ENCODE measurements around the gene GRM8. TPM values are rescaled to one million over a fixed set of nuclear protein-coding genes. Genes with fewer than 3 reads are reported as not detected.

Gene GRM8
- total and polyA plus RNA-seq, 9 of the 15 experiments (the other 6 are each of a cell fraction or from before 2014, with no cell fraction given), result 0.13 TPM; not detected in 7

GRCh38 chr7:127021857-127022256 lies 230.9 kb downstream of the GRM8 start:
- intact Hi-C loops (cut with micrococcal nuclease) (no loop called here), in situ Hi-C loops (cut with MboI) (no loop called here)
- H3K9me1 ChIP-seq (ENCODE audit: control insufficient read depth, insufficient read depth, low read length), result no peaks in the 10 kb centered on the region
- no peak overlapping the region for H3K4me3 ChIP-seq
- ATAC-seq (no peak), DNase-seq (ENCODE audit: extremely low read depth in 1 of 4, low spot score in 3 of 4) (no peak), FAIRE-seq (no peak)
- BruUV-seq (replicated peaks), result no TSS peak
- 9% methylated on average over 1 of the region's 1 CpG for WGBS (ENCODE audit: insufficient coverage, low coverage, missing lambda C conversion rate)
- H3K79me2 ChIP-seq (ENCODE audit: control insufficient read depth, insufficient read depth, low read length), result no peaks in the 10 kb centered on the region
- ChIA-PET POLR2A (no interaction called here), CTCF (ENCODE audit: low intra/inter-chr PET ratio) (no interaction called here)
- TF ChIP-seq RBM14 (IDR thresholded peaks at IDR 0.05; ENCODE audit: borderline replicate concordance, insufficient read depth, low read depth, low read length), result no peak
- TF ChIP-seq HLTF (IDR thresholded peaks at IDR 0.05), result no peak
- TF ChIP-seq GATAD2A (IDR thresholded peaks at IDR 0.05), result no peak
- no peak for TF ChIP-seq POLR2B (IDR thresholded peaks at IDR 0.05; ENCODE audit: low read depth, partially characterized antibody)
- TF ChIP-seq WHSC1 (IDR thresholded peaks at IDR 0.05; ENCODE audit: low read length), result no peak
- no peak for TF ChIP-seq ZKSCAN3 (CRISPR knock-in tag; IDR thresholded peaks at IDR 0.05)
- TF ChIP-seq ZNF398 (CRISPR knock-in tag; IDR thresholded peaks at IDR 0.05), result no peak
- no peak for TF ChIP-seq HNRNPL (IDR thresholded peaks at IDR 0.05; ENCODE audit: low read depth, low read length)
- TF ChIP-seq PHF8 (IDR thresholded peaks at IDR 0.05; ENCODE audit: borderline replicate concordance, low read length), result no peak
- TF ChIP-seq ZNF778 (CRISPR knock-in tag; IDR thresholded peaks at IDR 0.05), result no peak
- TF ChIP-seq PKNOX1 (IDR thresholded peaks at IDR 0.05), result no peak
- TF ChIP-seq ETS2 (tag; IDR thresholded peaks at IDR 0.05; ENCODE audit: borderline replicate concordance, poor library complexity, severe bottlenecking), result no peak
- TF ChIP-seq TCF3 (CRISPR knock-in tag; IDR thresholded peaks at IDR 0.05), result no peak
- TF ChIP-seq CHD1 (IDR thresholded peaks at IDR 0.05; ENCODE audit: low read length), result no peak
- TF ChIP-seq BDP1 (IDR thresholded peaks at IDR 0.05; ENCODE audit: insufficient read depth, insufficient read length), result no peak
- TF ChIP-seq ARID1B (IDR thresholded peaks at IDR 0.05), result no peak
- no peak for TF ChIP-seq FOXA1 (IDR thresholded peaks at IDR 0.05; ENCODE audit: borderline replicate concordance)
- no peak for TF ChIP-seq CEBPG (CRISPR knock-in tag; IDR thresholded peaks at IDR 0.05)
- no peak for TF ChIP-seq CEBPG (tag; conservative IDR thresholded peaks at IDR 0.05 in 1 of 2, IDR thresholded peaks at IDR 0.05 in 1 of 2)
- H3K27me3 ChIP-seq (ENCODE audit: control insufficient read depth in 2 of 2, insufficient read depth in 2 of 2, low read length in 2 of 2), result no peaks in the 10 kb centered on the region
- H3K9me3 ChIP-seq (replicated peaks; ENCODE audit: control insufficient read depth, insufficient read depth, low read depth, low read length), result no peaks in the 10 kb centered on the region
- H3K27ac ChIP-seq (ENCODE audit: extremely low read depth, low read depth, low read length), result no peak overlapping the region
- H3K9ac ChIP-seq (ENCODE audit: insufficient read depth in 1 of 2, low read depth in 2 of 2, low read length in 2 of 2), result no peak overlapping the region
- no peaks in the 10 kb centered on the region for H3K36me3 ChIP-seq (ENCODE audit: control insufficient read depth, insufficient read depth, low read length)
- no peaks in the 10 kb centered on the region for H4K20me1 ChIP-seq (replicated peaks; ENCODE audit: control insufficient read depth, insufficient read depth, low read length)
- H3K4me1 ChIP-seq (replicated peaks in 1 of 2; ENCODE audit: control insufficient read depth in 2 of 2, insufficient read depth in 2 of 2, low read length in 2 of 2), result no peaks in the 10 kb centered on the region
- H2AFZ ChIP-seq (ENCODE audit: low read depth, low read length), result no peak overlapping the region
- no peak overlapping the region for H3K4me2 ChIP-seq (ENCODE audit: insufficient read depth, low read length)

All from K562 (cell line).